ENCODE data around the gene XKR7. TPM values are rescaled to one million over a fixed set of nuclear protein-coding genes. Genes with fewer than 3 reads are reported as not detected.

The XKR7 gene
- polyA plus RNA-seq, 1 donor from 2014 or later = 9.6 TPM

- Histone ChIP-seq H3K9me2 (ENCODE audit: insufficient read depth, low read length) (no peaks in the 10 kb centered on the region), H4K20me1 (ENCODE audit: insufficient read depth) (no peaks in the 10 kb centered on the region), H3K9me3 (ENCODE audit: low read length) (no peaks in the 10 kb centered on the region), H3K27ac (ENCODE audit: low read length) (no peak overlapping the region), H3K4me3 (ENCODE audit: low read length) (no peak overlapping the region), H3F3A (ENCODE audit: insufficient read depth, low read length, poor library complexity, severe bottlenecking) (no peaks in the 10 kb centered on the region), H3K9ac (ENCODE audit: low read length) (no peak overlapping the region), H3K79me2 (replicated peaks; ENCODE audit: insufficient read depth, low read length) (no peaks in the 10 kb centered on the region), H3K4me2 (ENCODE audit: low read length) (no peak overlapping the region), H3K36me3 (ENCODE audit: insufficient read depth, low read length) (no peaks in the 10 kb centered on the region), H2AFZ (ENCODE audit: low read depth, low read length) (no peak overlapping the region), H3K27me3 (ENCODE audit: insufficient read depth, low read depth, low read length) (peaks cover 3% of the 10 kb centered on the region)
- TF ChIP-seq POLR2AphosphoS5 (IDR thresholded peaks at IDR 0.05) (no peak), TAF1 (IDR thresholded peaks at IDR 0.05; ENCODE audit: low read depth) (no peak), EP300 (conservative IDR thresholded peaks at IDR 0.05; ENCODE audit: poor library complexity, severe bottlenecking) (no peak), EZH2 (IDR thresholded peaks at IDR 0.05; ENCODE audit: borderline replicate concordance, insufficient read depth, low read length, poor library complexity, severe bottlenecking) (no peak), MXI1 (conservative IDR thresholded peaks at IDR 0.05; ENCODE audit: poor library complexity, severe bottlenecking) (no peak), REST (IDR thresholded peaks at IDR 0.05; ENCODE audit: borderline replicate concordance) (no peak), SMC3 (conservative IDR thresholded peaks at IDR 0.05; ENCODE audit: poor library complexity) (no peak)
These were observed 19.8 kb downstream of the XKR7 start for GRCh38 chr20:31987744-31988143.

- peaks cover 10% of the 10 kb centered on the region for H3K27me3 ChIP-seq (ENCODE audit: insufficient read depth, low read depth, low read length)
- TF ChIP-seq POLR2AphosphoS5 (IDR thresholded peaks at IDR 0.05) (no peak), TAF1 (IDR thresholded peaks at IDR 0.05; ENCODE audit: low read depth) (no peak), SMC3 (conservative IDR thresholded peaks at IDR 0.05; ENCODE audit: poor library complexity) (no peak), EP300 (conservative IDR thresholded peaks at IDR 0.05; ENCODE audit: poor library complexity, severe bottlenecking) (no peak), EZH2 (IDR thresholded peaks at IDR 0.05; ENCODE audit: borderline replicate concordance, insufficient read depth, low read length, poor library complexity, severe bottlenecking) (no peak), REST (IDR thresholded peaks at IDR 0.05; ENCODE audit: borderline replicate concordance) (no peak), CTCF (IDR thresholded peaks at IDR 0.05; ENCODE audit: poor library complexity, severe bottlenecking) (no peak), MXI1 (conservative IDR thresholded peaks at IDR 0.05; ENCODE audit: poor library complexity, severe bottlenecking) (no peak), RAD21 (conservative IDR thresholded peaks at IDR 0.05) (no peak)
- peaks cover 4% of the 10 kb centered on the region for H4K20me1 ChIP-seq (ENCODE audit: insufficient read depth)
These were observed 20.6 kb downstream of the XKR7 start for GRCh38 chr20:31988430-31989015.

More at GRCh38 chr20:31988430-31989015, 20.6 kb downstream of the XKR7 start:
- Histone ChIP-seq H3F3A (ENCODE audit: insufficient read depth, low read length, poor library complexity, severe bottlenecking) (no peaks in the 10 kb centered on the region), H3K4me3 (ENCODE audit: low read length) (no peak overlapping the region), H3K36me3 (ENCODE audit: insufficient read depth, low read length) (no peaks in the 10 kb centered on the region), H3K9ac (ENCODE audit: low read length) (no peak overlapping the region), H3K27ac (ENCODE audit: low read length) (no peak overlapping the region), H2AFZ (ENCODE audit: low read depth, low read length) (no peak overlapping the region), H3K79me2 (replicated peaks; ENCODE audit: insufficient read depth, low read length) (no peaks in the 10 kb centered on the region), H3K9me3 (ENCODE audit: low read length) (no peaks in the 10 kb centered on the region), H3K4me2 (ENCODE audit: low read length) (no peak overlapping the region), H3K9me2 (ENCODE audit: insufficient read depth, low read length) (no peaks in the 10 kb centered on the region)
